Neuronal stem cell (in vitro differentiated cells): ENCODE results near the gene PNPT1.

Source experiments
- DNase-seq: peaks from one replicate; pipeline ENCODE4 v3.0.0-alpha.2; 2013; ENCODE audit warnings: low spot score
- H2AFZ ChIP-seq: one replicate; pipeline ENCODE4 v1.6.1; 2013; ENCODE audit warnings: mild to moderate bottlenecking, low read length, inconsistent platforms
- H2AK5ac ChIP-seq: 2 replicates; pipeline ENCODE4 v1.6.1; 2013; ENCODE audit warnings: low read depth, mild to moderate bottlenecking, inconsistent platforms, low read length, moderate library complexity, mixed read lengths
- H2BK120ac ChIP-seq: 2 replicates; pipeline ENCODE4 v1.6.1; 2013; ENCODE audit warnings: low read depth, mild to moderate bottlenecking, inconsistent platforms, low read length, moderate library complexity, mixed read lengths
- H2BK12ac ChIP-seq: one replicate; pipeline ENCODE4 v1.6.1; 2013; ENCODE audit warnings: low read length, inconsistent platforms
- H2BK15ac ChIP-seq: 2 replicates; pipeline ENCODE4 v1.6.1; 2013; ENCODE audit warnings: mild to moderate bottlenecking, low read length, inconsistent platforms, mixed read lengths
- H2BK5ac ChIP-seq: one replicate; pipeline ENCODE4 v1.6.1; 2013; ENCODE audit warnings: inconsistent platforms, mild to moderate bottlenecking, low read length, moderate library complexity
- H3K14ac ChIP-seq: one replicate; pipeline ENCODE4 v1.6.1; 2013; ENCODE audit warnings: low read length, inconsistent platforms
- H3K18ac ChIP-seq: 2 replicates; pipeline ENCODE4 v1.6.1; 2013; ENCODE audit warnings: low read length, inconsistent platforms
- H3K23ac ChIP-seq: 2 replicates; pipeline ENCODE4 v1.6.1; 2013; ENCODE audit warnings: low read depth, mild to moderate bottlenecking, mixed read lengths, low read length, inconsistent platforms; ENCODE audit not compliant: poor library complexity
- H3K27ac ChIP-seq: replicated peaks from 3 replicates; pipeline ENCODE4 v1.5.1; 2013; ENCODE audit warnings: low read length, inconsistent platforms
- H3K27me3 ChIP-seq, 3 experiments: 2 replicates each; pipeline ENCODE4 v1.6.1; 2013; ENCODE audit warnings: low read length in 3 of 3, mild to moderate bottlenecking in 2 of 3, inconsistent platforms in 1 of 3, low read depth in 1 of 3, mixed read lengths in 1 of 3, moderate library complexity in 1 of 3; ENCODE audit not compliant: control insufficient read depth in 3 of 3, insufficient read depth in 3 of 3
- H3K36me3 ChIP-seq, 2 donors: replicated peaks in 1 of 2; 2 replicates each; pipeline ENCODE4 v1.6.1; 2013; ENCODE audit warnings: low read length in 2 of 2; ENCODE audit not compliant: control insufficient read depth in 2 of 2, insufficient read depth in 2 of 2
- H3K4ac ChIP-seq: 2 replicates; pipeline ENCODE4 v1.6.1; 2013; ENCODE audit warnings: inconsistent platforms, mild to moderate bottlenecking, low read length, moderate library complexity
- H3K4me1 ChIP-seq, 2 donors: 1 replicate in 1 of 2; 2 replicates in 1 of 2; pipeline ENCODE4 v1.6.1; 2013; ENCODE audit warnings: low read length in 2 of 2, low read depth in 1 of 2; ENCODE audit not compliant: control insufficient read depth in 2 of 2, insufficient read depth in 1 of 2
- H3K4me2 ChIP-seq: one replicate; pipeline ENCODE4 v1.6.1; 2013; ENCODE audit warnings: mild to moderate bottlenecking, low read length, inconsistent platforms; ENCODE audit not compliant: insufficient read depth, poor library complexity, severe bottlenecking
- H3K4me3 ChIP-seq, 2 donors: 2 replicates each; pipeline ENCODE4 v1.5.1; 2013; ENCODE audit warnings: low read length in 2 of 2, mild to moderate bottlenecking in 2 of 2, inconsistent platforms in 1 of 2, moderate library complexity in 1 of 2
- H3K79me1 ChIP-seq: one replicate; pipeline ENCODE4 v1.6.1; 2013; ENCODE audit warnings: low read depth, mild to moderate bottlenecking, inconsistent platforms, low read length, moderate library complexity
- H3K9ac ChIP-seq: one replicate; pipeline ENCODE4 v1.6.1; 2013; ENCODE audit warnings: mild to moderate bottlenecking, low read depth, low read length, inconsistent platforms; ENCODE audit not compliant: poor library complexity
- H3K9me3 ChIP-seq, 2 donors: replicated peaks in 1 of 2; 2 replicates each; pipeline versions ENCODE3 to v1.6.1; 2013; ENCODE audit warnings: low read length in 2 of 2, mild to moderate bottlenecking in 2 of 2, inconsistent platforms in 1 of 2, low read depth in 1 of 2, mixed read lengths in 1 of 2, moderate library complexity in 1 of 2; ENCODE audit not compliant: control insufficient read depth in 2 of 2, insufficient read depth in 1 of 2
- H4K8ac ChIP-seq: one replicate; pipeline ENCODE4 v1.6.1; 2013; ENCODE audit warnings: low read depth, mild to moderate bottlenecking, inconsistent platforms, low read length, moderate library complexity
- H4K91ac ChIP-seq: one replicate; pipeline ENCODE4 v1.6.1; 2013; ENCODE audit warnings: low read length, low read depth, mild to moderate bottlenecking, inconsistent platforms; ENCODE audit not compliant: poor library complexity
- WGBS, 2 donors: extraction: QIAGEN DNeasy Blood & Tissue Kit; methylation state at CpG; one replicate each; pipeline ENCODE4 v1.1.7; 2013; ENCODE audit warnings: missing lambda C conversion rate in 2 of 2, mixed read lengths in 1 of 2; ENCODE audit not compliant: insufficient read length in 2 of 2, insufficient replicate concordance in 1 of 2; ENCODE audit errors: extremely low coverage in 2 of 2; 5-methylcytosine and 5-hydroxymethylcytosine counted together

The PNPT1 gene

GRCh38 chr2:55733335-55733734, 39.7 kb upstream of the PNPT1 start:
- H3K14ac ChIP-seq, result no peak overlapping the region
- DNase-seq, result no peak
- H3K4me2 ChIP-seq, result no peak overlapping the region
- no peaks in the 10 kb centered on the region for H3K79me1 ChIP-seq
- H3K27me3 ChIP-seq, result peaks cover 0 to 4% (median 0%) of the 10 kb centered on the region in 3 experiments
- no peak overlapping the region for H3K18ac ChIP-seq
- no peaks in the 10 kb centered on the region for H3K9me3 ChIP-seq
- H2BK15ac ChIP-seq, result no peak overlapping the region
- H4K91ac ChIP-seq, result no peak overlapping the region
- H2AFZ ChIP-seq, result no peak overlapping the region
- H2AK5ac ChIP-seq, result no peak overlapping the region
- H2BK5ac ChIP-seq, result no peak overlapping the region
- H3K4ac ChIP-seq, result no peak overlapping the region
- no peak overlapping the region for H2BK12ac ChIP-seq
- no peak overlapping the region for H3K27ac ChIP-seq
- no CpG with 5 or more reads among the region's 1 CpG for WGBS, 2 donors
- H2BK120ac ChIP-seq, result no peak overlapping the region
- H3K23ac ChIP-seq, result no peak overlapping the region
- no peaks in the 10 kb centered on the region for H3K36me3 ChIP-seq
- H4K8ac ChIP-seq, result no peak overlapping the region
- H3K4me3 ChIP-seq, result no peak overlapping the region
- H3K4me1 ChIP-seq, result no peaks in the 10 kb centered on the region
- no peak overlapping the region for H3K9ac ChIP-seq

DNA sequence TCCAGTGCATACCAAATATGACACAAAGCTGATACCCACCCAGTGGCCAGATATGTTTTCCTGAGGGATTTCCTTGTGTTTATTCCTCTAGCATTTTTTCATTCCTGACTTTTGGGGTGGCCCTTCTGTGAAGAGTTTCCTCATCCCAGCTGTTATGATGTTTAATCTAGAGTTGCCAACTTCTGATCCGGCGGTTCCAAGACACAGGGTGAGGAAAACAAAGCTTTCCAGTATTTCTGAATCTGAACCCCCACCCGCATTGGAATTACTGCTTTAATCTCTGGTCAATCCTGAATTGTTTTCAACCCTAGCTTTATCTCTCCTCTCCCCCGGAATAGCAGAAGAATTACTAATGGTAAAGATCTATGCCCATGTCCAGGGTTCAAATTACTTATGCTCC, 39.2 kb upstream of the PNPT1 start:
- Histone ChIP-seq H2BK5ac (no peak overlapping the region), H3K79me1 (no peaks in the 10 kb centered on the region), H3K9ac (no peak overlapping the region), H3K14ac (no peak overlapping the region), H3K18ac (no peak overlapping the region), H2AFZ (no peak overlapping the region), H3K4me1 (no peaks in the 10 kb centered on the region), H4K91ac (no peak overlapping the region), H3K27ac (no peak overlapping the region), H3K36me3 (no peaks in the 10 kb centered on the region), H2BK12ac (no peak overlapping the region), H2AK5ac (no peak overlapping the region), H3K4ac (no peak overlapping the region), H3K4me3 (no peak overlapping the region), H2BK15ac (no peak overlapping the region), H3K9me3 (no peaks in the 10 kb centered on the region), H4K8ac (no peak overlapping the region), H3K4me2 (no peak overlapping the region), H3K27me3 (peaks cover 0 to 7% (median 0%) of the 10 kb centered on the region in 3 experiments), H3K23ac (no peak overlapping the region), H2BK120ac (no peak overlapping the region)
- DNase-seq, result no peak
- WGBS, 2 donors, result no CpG with 5 or more reads among the region's 4 CpGs

DNA sequence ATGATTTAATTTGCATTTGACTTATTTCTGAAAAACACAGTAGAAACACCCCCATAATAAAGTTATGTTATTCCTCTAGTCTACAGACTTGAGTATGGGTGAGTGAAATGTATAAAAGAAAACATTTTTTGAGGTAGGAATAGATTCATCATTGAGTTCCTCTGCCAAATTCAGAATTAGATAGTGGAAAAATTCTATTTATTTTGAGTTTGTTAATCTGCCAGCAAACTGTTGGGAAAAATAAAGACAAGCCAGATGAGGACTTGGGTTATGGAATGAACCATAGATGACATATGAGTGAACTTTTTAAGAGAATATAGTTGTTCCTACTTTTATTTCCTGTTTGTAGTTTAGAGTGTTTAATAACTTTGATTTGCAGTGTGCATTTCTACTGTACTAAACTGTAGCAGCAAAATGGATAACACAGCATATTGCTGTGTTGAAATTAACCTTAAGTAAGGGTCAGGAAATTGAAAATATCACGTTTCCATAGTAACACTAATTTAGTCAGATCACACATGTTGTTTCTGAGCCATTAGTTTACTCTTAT, 35.6 kb upstream of the PNPT1 start:
- H2BK120ac ChIP-seq, result no peak overlapping the region
- H3K4me2 ChIP-seq, result no peak overlapping the region
- H3K23ac ChIP-seq, result no peak overlapping the region
- no peak overlapping the region for H3K27ac ChIP-seq
- peaks cover 0 to 16% (median 0%) of the 10 kb centered on the region in 3 experiments for H3K27me3 ChIP-seq
- H2AFZ ChIP-seq, result no peak overlapping the region
- no peak overlapping the region for H3K18ac ChIP-seq
- H3K36me3 ChIP-seq, result no peaks in the 10 kb centered on the region
- no peak overlapping the region for H3K4ac ChIP-seq
- H3K4me1 ChIP-seq, result no peaks in the 10 kb centered on the region
- no CpG with 5 or more reads among the region's 1 CpG for WGBS, 2 donors
- H3K9me3 ChIP-seq, result no peaks in the 10 kb centered on the region
- H3K4me3 ChIP-seq, result no peak overlapping the region
- no peak overlapping the region for H2BK15ac ChIP-seq
- H4K91ac ChIP-seq, result no peak overlapping the region
- DNase-seq, result no peak
- H3K14ac ChIP-seq, result no peak overlapping the region
- no peak overlapping the region for H2BK12ac ChIP-seq
- no peak overlapping the region for H2BK5ac ChIP-seq
- H4K8ac ChIP-seq, result no peak overlapping the region
- H3K9ac ChIP-seq, result no peak overlapping the region
- H3K79me1 ChIP-seq, result no peaks in the 10 kb centered on the region
- no peak overlapping the region for H2AK5ac ChIP-seq

GRCh38 chr2:55721596-55722215, 28.1 kb upstream of the PNPT1 start:
- no peak overlapping the region for H3K4me3 ChIP-seq
- peaks cover 0 to 1% of the 10 kb centered on the region in 2 donors for H3K4me1 ChIP-seq
- no peak for DNase-seq
- WGBS, 2 donors, result no CpG with 5 or more reads among the region's 5 CpGs
- H4K8ac ChIP-seq, result no peak overlapping the region
- no peak overlapping the region for H2AFZ ChIP-seq
- no peak overlapping the region for H3K4ac ChIP-seq
- H3K79me1 ChIP-seq, result no peaks in the 10 kb centered on the region
- H3K4me2 ChIP-seq, result no peak overlapping the region
- no peak overlapping the region for H3K14ac ChIP-seq
- no peak overlapping the region for H2BK120ac ChIP-seq
- no peak overlapping the region for H2AK5ac ChIP-seq
- peaks cover 0 to 63% (median 0%) of the 10 kb centered on the region in 3 experiments for H3K27me3 ChIP-seq
- H3K18ac ChIP-seq, result no peak overlapping the region
- H2BK12ac ChIP-seq, result no peak overlapping the region
- H2BK15ac ChIP-seq, result no peak overlapping the region
- no peak overlapping the region for H3K9ac ChIP-seq
- H3K9me3 ChIP-seq, result no peaks in the 10 kb centered on the region
- no peak overlapping the region for H3K23ac ChIP-seq
- H4K91ac ChIP-seq, result no peak overlapping the region
- no peaks in the 10 kb centered on the region for H3K36me3 ChIP-seq
- no peak overlapping the region for H2BK5ac ChIP-seq
- no peak overlapping the region for H3K27ac ChIP-seq
